ENCODE data around the gene RPS6KA4. TPM values are rescaled to one million over a fixed set of nuclear protein-coding genes. Genes with fewer than 3 reads are reported as not detected.
"Not testable (repeated sequence)": the region's sequence is repeated elsewhere in the genome, so short reads cannot be mapped to it uniquely, and the experiment has no call there.

Gene RPS6KA4
- total RNA-seq, 1 experiment from 2014 or later, result 18.6 TPM

- H3K27me3 ChIP-seq, result no peaks in the 10 kb centered on the region
- H3K4me3 ChIP-seq, result no peak overlapping the region
- H3K36me3 ChIP-seq, result no peaks in the 10 kb centered on the region
- no peak for DNase-seq
- no peak overlapping the region for H3K27ac ChIP-seq
- H3K4me1 ChIP-seq, result no peaks in the 10 kb centered on the region
- no peaks in the 10 kb centered on the region for H3K9me3 ChIP-seq (replicated peaks)
Observed at GRCh38 chr11:64321026-64321425, 37.9 kb upstream of the RPS6KA4 start.

- H3K27ac ChIP-seq, result no peak overlapping the region
- H3K27me3 ChIP-seq, result no peaks in the 10 kb centered on the region
- H3K36me3 ChIP-seq, result no peaks in the 10 kb centered on the region
- DNase-seq, result no peak
- no peaks in the 10 kb centered on the region for H3K4me1 ChIP-seq
- H3K9me3 ChIP-seq (replicated peaks), result no peaks in the 10 kb centered on the region
- no peak overlapping the region for H3K4me3 ChIP-seq
Observed at GRCh38 chr11:64321533-64321932, 37.4 kb upstream of the RPS6KA4 start.

- no peak for DNase-seq
- H3K27ac ChIP-seq, result no peak overlapping the region
Observed at GRCh38 chr11:64322925-64323260, 36.1 kb upstream of the RPS6KA4 start.

GRCh38 chr11:64323373-64323772 lies 35.6 kb upstream of the RPS6KA4 start:
- H3K9me3 ChIP-seq (replicated peaks), result no peaks in the 10 kb centered on the region
- no peak for DNase-seq

More at GRCh38 chr11:64322925-64323260, 36.1 kb upstream of the RPS6KA4 start:
- H3K4me3 ChIP-seq, result no peak overlapping the region
- no peaks in the 10 kb centered on the region for H3K9me3 ChIP-seq (replicated peaks)
- no peaks in the 10 kb centered on the region for H3K27me3 ChIP-seq
- H3K36me3 ChIP-seq, result no peaks in the 10 kb centered on the region
- no peaks in the 10 kb centered on the region for H3K4me1 ChIP-seq

GRCh38 chr11:64323984-64324383 lies 35.0 kb upstream of the RPS6KA4 start:
- not testable (repeated sequence) for H3K27me3 ChIP-seq; H3K9me3 ChIP-seq (replicated peaks); DNase-seq

More at GRCh38 chr11:64323373-64323772, 35.6 kb upstream of the RPS6KA4 start:
- no peaks in the 10 kb centered on the region for H3K36me3 ChIP-seq
- H3K27me3 ChIP-seq, result no peaks in the 10 kb centered on the region
- no peaks in the 10 kb centered on the region for H3K4me1 ChIP-seq
- H3K27ac ChIP-seq, result no peak overlapping the region
- H3K4me3 ChIP-seq, result no peak overlapping the region

GRCh38 chr11:64324692-64325469 lies 34.1 kb upstream of the RPS6KA4 start:
- no peaks in the 10 kb centered on the region for H3K36me3 ChIP-seq
- H3K4me3 ChIP-seq, result no peak overlapping the region
- no peak overlapping the region for H3K27ac ChIP-seq
- DNase-seq, result no peak
- no peaks in the 10 kb centered on the region for H3K4me1 ChIP-seq
- H3K27me3 ChIP-seq, result no peaks in the 10 kb centered on the region
- no peaks in the 10 kb centered on the region for H3K9me3 ChIP-seq (replicated peaks)

More at GRCh38 chr11:64323984-64324383, 35.0 kb upstream of the RPS6KA4 start:
- H3K4me1 ChIP-seq, H3K36me3 ChIP-seq, H3K27ac ChIP-seq, H3K4me3 ChIP-seq: not testable (repeated sequence)

GRCh38 chr11:64327375-64327774 lies 31.6 kb upstream of the RPS6KA4 start:
- Histone ChIP-seq H3K36me3 (no peaks in the 10 kb centered on the region), H3K27ac (no peak overlapping the region), H3K27me3 (no peaks in the 10 kb centered on the region), H3K9me3 (replicated peaks) (no peaks in the 10 kb centered on the region), H3K4me1 (peaks cover 7% of the 10 kb centered on the region), H3K4me3 (no peak overlapping the region)
- no peak for DNase-seq

- Histone ChIP-seq H3K27ac (no peak overlapping the region), H3K27me3 (no peaks in the 10 kb centered on the region), H3K4me3 (no peak overlapping the region), H3K36me3 (no peaks in the 10 kb centered on the region), H3K4me1 (peaks cover 7% of the 10 kb centered on the region), H3K9me3 (replicated peaks) (no peaks in the 10 kb centered on the region)
- no peak for DNase-seq
Observed at GRCh38 chr11:64327993-64328392, 31.0 kb upstream of the RPS6KA4 start.

- no peak for DNase-seq
- no peaks in the 10 kb centered on the region for H3K36me3 ChIP-seq
- no peak overlapping the region for H3K27ac ChIP-seq
- peaks cover 10% of the 10 kb centered on the region for H3K4me1 ChIP-seq
- H3K9me3 ChIP-seq (replicated peaks), result no peaks in the 10 kb centered on the region
- no peak overlapping the region for H3K4me3 ChIP-seq
- no peaks in the 10 kb centered on the region for H3K27me3 ChIP-seq
Observed at GRCh38 chr11:64330888-64331287, 28.1 kb upstream of the RPS6KA4 start.

- Histone ChIP-seq H3K27ac (no peak overlapping the region), H3K4me3 (no peak overlapping the region)
- peak; percentile 84 to 86 for DNase-seq
Observed at GRCh38 chr11:64331569-64332371, 27.2 kb upstream of the RPS6KA4 start.

GRCh38 chr11:64333556-64333955 lies 25.4 kb upstream of the RPS6KA4 start:
- peaks cover 10% of the 10 kb centered on the region for H3K4me1 ChIP-seq
- H3K9me3 ChIP-seq (replicated peaks), result no peaks in the 10 kb centered on the region
- no peaks in the 10 kb centered on the region for H3K27me3 ChIP-seq
- no peak for DNase-seq
- H3K27ac ChIP-seq, result no peak overlapping the region
- H3K36me3 ChIP-seq, result no peaks in the 10 kb centered on the region
- no peak overlapping the region for H3K4me3 ChIP-seq

More at GRCh38 chr11:64331569-64332371, 27.2 kb upstream of the RPS6KA4 start:
- H3K4me1 ChIP-seq, result peaks cover 10% of the 10 kb centered on the region
- no peaks in the 10 kb centered on the region for H3K27me3 ChIP-seq
- H3K36me3 ChIP-seq, result no peaks in the 10 kb centered on the region
- no peaks in the 10 kb centered on the region for H3K9me3 ChIP-seq (replicated peaks)

- DNase-seq, result peak; percentile 80 to 83
- Histone ChIP-seq H3K9me3 (replicated peaks) (no peaks in the 10 kb centered on the region), H3K4me1 (peaks cover 10% of the 10 kb centered on the region), H3K27me3 (no peaks in the 10 kb centered on the region), H3K4me3 (no peak overlapping the region), H3K27ac (no peak overlapping the region), H3K36me3 (no peaks in the 10 kb centered on the region)
Observed at GRCh38 chr11:64334764-64335735, 23.9 kb upstream of the RPS6KA4 start.

GRCh38 chr11:64337538-64338249 lies 21.3 kb upstream of the RPS6KA4 start:
- Histone ChIP-seq H3K27me3 (no peaks in the 10 kb centered on the region), H3K4me1 (0 out of 2 replicates have a peak, but pooled peaks cover 5% of the 10 kb centered on the region), H3K27ac (no peak overlapping the region), H3K36me3 (no peaks in the 10 kb centered on the region), H3K9me3 (replicated peaks) (no peaks in the 10 kb centered on the region), H3K4me3 (no peak overlapping the region)
- DNase-seq, result no peak

GRCh38 chr11:64338716-64339115 lies 20.2 kb upstream of the RPS6KA4 start:
- Histone ChIP-seq H3K27ac (no peak overlapping the region), H3K4me3 (no peak overlapping the region), H3K4me1 (0 out of 2 replicates have a peak, but pooled peaks cover 5% of the 10 kb centered on the region)

More at GRCh38 chr11:64338716-64339115, 20.2 kb upstream of the RPS6KA4 start:
- no peaks in the 10 kb centered on the region for H3K36me3 ChIP-seq
- H3K27me3 ChIP-seq, result no peaks in the 10 kb centered on the region
- DNase-seq, result no peak
- H3K9me3 ChIP-seq (replicated peaks), result no peaks in the 10 kb centered on the region
